Thyroid gland (tissue), 4 donors: Measurements from ENCODE around the gene NAV3. TPM values are rescaled to one million over a fixed set of nuclear protein-coding genes. Genes with fewer than 3 reads are reported as not detected.

ENCODE experiments used
- DNase-seq, 2 donors: peaks; one replicate each; pipeline ENCODE4 v3.0.0-alpha.2; 2019
- H3K27ac ChIP-seq, 3 donors: fragments of 200-600 bp; sonication (generic); 1 replicate in 2 of 3; 2 replicates in 1 of 3; pipeline ENCODE4 v1.5.1; 2016 to 2019; ENCODE audit warnings: mild to moderate bottlenecking in 1 of 3, moderate library complexity in 1 of 3
- H3K27me3 ChIP-seq: fragments of 200-600 bp; sonication (generic); one replicate; pipeline ENCODE4 v1.5.1; 2019
- H3K36me3 ChIP-seq, 2 donors: fragments of 200-600 bp; sonication (generic); one replicate each; pipeline ENCODE4 v1.5.1; 2016 to 2019
- H3K4me1 ChIP-seq, 2 donors: fragments of 200-600 bp; sonication (generic); one replicate each; pipeline ENCODE4 v1.5.1; 2017 to 2019
- H3K4me3 ChIP-seq, 3 donors: fragments of 200-600 bp; sonication (generic); replicated peaks in 1 of 3; 1 replicate in 2 of 3; 2 replicates in 1 of 3; pipeline ENCODE4 v1.5.1; 2016; ENCODE audit warnings: mild to moderate bottlenecking in 1 of 3
- H3K9me3 ChIP-seq: fragments of 200-600 bp; sonication (generic); one replicate; pipeline ENCODE4 v1.5.1; 2017
- POLR2A ChIP-seq, 2 donors: fragments of 450-650 bp; IDR thresholded peaks; one replicate each; pipeline ENCODE4 v1.6.1; 2017; ENCODE audit warnings: antibody characterized with exemption in 2 of 2, mild to moderate bottlenecking in 2 of 2, moderate library complexity in 1 of 2
- WGBS, 2 donors: methylation state at CpG; one replicate each; pipeline ENCODE4 v1.1.5; 2017; 5-methylcytosine and 5-hydroxymethylcytosine counted together
- intact Hi-C: fragments of 100-400 bp; cut with DNase I; formaldehyde crosslinking; loops from one replicate; pipeline ENCODE4 v1.15.1; 2023
- total RNA-seq, 4 donors: library from RNA; depleted of rRNA; stranded (reverse); fragments of >200 nt; gene quantifications; one replicate each; pipeline ENCODE4 v1.2.3, GENCODE V29; 2016
- TF ChIP-seq, protein P1 (sequence below), 6 experiments: fragments of 200-600 bp in 3 of 6; fragments of 450-650 bp in 3 of 6; sonication (generic) in 3 of 6; IDR thresholded peaks; one replicate each; pipeline ENCODE4 v1.5.1; 2016 to 2019; ENCODE audit warnings: antibody characterized with exemption in 6 of 6, mild to moderate bottlenecking in 2 of 6, inconsistent platforms in 1 of 6, moderate library complexity in 1 of 6

The NAV3 gene
- total RNA-seq, 4 donors from 2014 or later, result 5.7 to 21.9 (median 7.6) TPM

DNA sequence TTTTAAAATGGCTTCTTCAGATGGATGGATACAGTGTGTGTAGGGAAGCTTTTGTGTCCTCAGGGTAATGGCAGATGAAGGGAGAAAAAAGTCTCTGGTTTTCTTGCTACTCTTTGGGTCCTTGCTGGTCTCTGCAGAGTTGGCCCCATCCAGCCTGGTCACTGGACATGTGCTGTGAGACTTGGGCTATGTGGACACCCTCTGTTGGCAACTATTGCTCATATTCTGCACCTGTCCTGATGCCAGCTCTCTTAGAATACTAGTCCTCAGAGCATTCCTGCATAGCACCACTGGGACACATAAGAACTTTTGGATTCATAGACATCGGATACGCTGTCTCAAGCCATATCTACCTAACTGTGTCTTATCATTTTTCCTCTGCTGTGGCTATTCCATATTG lies 20.0 kb downstream of the NAV3 start:
- TF ChIP-seq, protein P1, sequence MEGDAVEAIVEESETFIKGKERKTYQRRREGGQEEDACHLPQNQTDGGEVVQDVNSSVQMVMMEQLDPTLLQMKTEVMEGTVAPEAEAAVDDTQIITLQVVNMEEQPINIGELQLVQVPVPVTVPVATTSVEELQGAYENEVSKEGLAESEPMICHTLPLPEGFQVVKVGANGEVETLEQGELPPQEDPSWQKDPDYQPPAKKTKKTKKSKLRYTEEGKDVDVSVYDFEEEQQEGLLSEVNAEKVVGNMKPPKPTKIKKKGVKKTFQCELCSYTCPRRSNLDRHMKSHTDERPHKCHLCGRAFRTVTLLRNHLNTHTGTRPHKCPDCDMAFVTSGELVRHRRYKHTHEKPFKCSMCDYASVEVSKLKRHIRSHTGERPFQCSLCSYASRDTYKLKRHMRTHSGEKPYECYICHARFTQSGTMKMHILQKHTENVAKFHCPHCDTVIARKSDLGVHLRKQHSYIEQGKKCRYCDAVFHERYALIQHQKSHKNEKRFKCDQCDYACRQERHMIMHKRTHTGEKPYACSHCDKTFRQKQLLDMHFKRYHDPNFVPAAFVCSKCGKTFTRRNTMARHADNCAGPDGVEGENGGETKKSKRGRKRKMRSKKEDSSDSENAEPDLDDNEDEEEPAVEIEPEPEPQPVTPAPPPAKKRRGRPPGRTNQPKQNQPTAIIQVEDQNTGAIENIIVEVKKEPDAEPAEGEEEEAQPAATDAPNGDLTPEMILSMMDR (IDR thresholded peaks at IDR 0.05), result no peak
- no peak for TF ChIP-seq POLR2A (IDR thresholded peaks at IDR 0.05)
- 97 to 98% methylated on average over 2 of the region's 2 CpGs for WGBS, 2 donors

DNA sequence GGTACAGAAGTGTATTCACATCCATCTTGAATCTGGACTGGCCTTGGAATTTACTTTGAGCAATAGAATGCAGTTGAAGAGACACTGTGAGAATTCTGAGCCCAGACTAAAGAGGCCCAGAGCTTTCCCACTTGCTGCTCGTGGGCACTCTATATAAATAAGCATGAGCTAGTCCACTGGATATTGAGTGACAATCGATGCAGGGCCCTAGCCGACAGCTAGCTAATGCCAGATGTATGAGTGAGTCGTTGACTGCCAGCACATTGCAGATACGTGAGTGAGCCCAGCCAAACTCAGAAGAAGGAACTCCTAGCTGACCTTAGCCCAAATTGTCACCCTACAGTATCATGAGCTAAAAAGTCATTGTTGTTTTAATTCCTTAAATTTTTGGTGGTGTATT lies 24.9 kb downstream of the NAV3 start:
- no peak overlapping the region for H3K4me3 ChIP-seq
- no peaks in the 10 kb centered on the region for H3K36me3 ChIP-seq
- no peaks in the 10 kb centered on the region for H3K4me1 ChIP-seq
- no peak for TF ChIP-seq POLR2A (IDR thresholded peaks at IDR 0.05)
- intact Hi-C loops, result no loop called here
- no peak overlapping the region for H3K27ac ChIP-seq
- no peaks in the 10 kb centered on the region for H3K27me3 ChIP-seq
- DNase-seq, result no peak
- no peaks in the 10 kb centered on the region for H3K9me3 ChIP-seq
- 40 to 42% methylated on average over 5 of the region's 5 CpGs for WGBS, 2 donors

More for the DNA sequence above, 20.0 kb downstream of the NAV3 start:
- no peaks in the 10 kb centered on the region for H3K36me3 ChIP-seq
- H3K9me3 ChIP-seq, result no peaks in the 10 kb centered on the region
- intact Hi-C loops, result no loop called here
- no peaks in the 10 kb centered on the region for H3K4me1 ChIP-seq
- DNase-seq, result no peak
- no peak overlapping the region for H3K27ac ChIP-seq
- no peak overlapping the region for H3K4me3 ChIP-seq
- H3K27me3 ChIP-seq, result no peaks in the 10 kb centered on the region

DNA sequence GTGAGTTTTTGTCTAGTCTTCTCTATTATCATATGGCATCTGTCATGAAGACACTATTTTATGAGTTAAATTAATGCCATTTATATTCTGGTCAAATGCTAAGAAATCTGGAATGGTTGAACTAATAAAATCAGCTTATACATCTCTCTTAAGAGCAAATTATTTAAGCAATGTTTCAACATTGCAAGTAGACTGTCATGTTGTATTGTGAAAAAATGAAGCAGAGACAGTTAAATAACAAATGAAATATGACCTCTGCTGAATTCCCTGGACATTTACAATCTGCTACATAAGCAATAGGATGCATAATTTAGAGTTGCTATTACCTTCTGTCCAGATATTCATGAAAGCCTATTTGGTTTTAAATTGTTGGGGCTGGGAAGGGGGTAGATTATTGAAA lies 30.6 kb downstream of the NAV3 start:
- no peak for DNase-seq
- no peaks in the 10 kb centered on the region for H3K4me1 ChIP-seq
- no peak overlapping the region for H3K27ac ChIP-seq
- no peak for TF ChIP-seq POLR2A (IDR thresholded peaks at IDR 0.05)
- TF ChIP-seq, protein P1 (IDR thresholded peaks at IDR 0.05), result no peak
- no peak overlapping the region for H3K4me3 ChIP-seq
- no peaks in the 10 kb centered on the region for H3K36me3 ChIP-seq
- no peaks in the 10 kb centered on the region for H3K27me3 ChIP-seq
- H3K9me3 ChIP-seq, result no peaks in the 10 kb centered on the region
- intact Hi-C loops, result no loop called here

DNA sequence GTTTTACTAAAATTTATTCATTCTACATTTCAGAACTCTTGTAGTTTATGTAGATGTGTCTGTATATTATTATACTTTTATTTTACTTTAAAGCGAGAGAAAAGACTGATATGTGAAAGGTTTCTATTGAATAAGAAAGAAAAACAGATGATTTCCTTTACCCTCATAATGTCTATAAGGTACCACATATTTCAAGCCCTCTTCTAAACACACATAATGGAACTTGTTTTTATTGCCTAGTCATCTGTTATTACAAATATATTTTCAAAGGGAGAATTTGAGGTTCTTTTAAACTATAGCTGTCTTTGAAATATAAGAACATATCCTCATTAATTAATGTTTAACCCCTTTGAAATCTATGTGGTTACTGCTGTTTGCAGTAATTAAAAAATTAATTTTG lies 34.5 kb downstream of the NAV3 start:
- H3K27ac ChIP-seq, result no peak overlapping the region
- TF ChIP-seq POLR2A (IDR thresholded peaks at IDR 0.05), result no peak
- TF ChIP-seq, protein P1 (IDR thresholded peaks at IDR 0.05), result no peak
- no peak for DNase-seq
- H3K4me1 ChIP-seq, result no peaks in the 10 kb centered on the region
- no peaks in the 10 kb centered on the region for H3K27me3 ChIP-seq
- H3K9me3 ChIP-seq, result no peaks in the 10 kb centered on the region
- WGBS, 2 donors, result 89 to 99% methylated on average over 1 of the region's 1 CpG
- intact Hi-C loops, result no loop called here
- no peaks in the 10 kb centered on the region for H3K36me3 ChIP-seq
- no peak overlapping the region for H3K4me3 ChIP-seq

DNA sequence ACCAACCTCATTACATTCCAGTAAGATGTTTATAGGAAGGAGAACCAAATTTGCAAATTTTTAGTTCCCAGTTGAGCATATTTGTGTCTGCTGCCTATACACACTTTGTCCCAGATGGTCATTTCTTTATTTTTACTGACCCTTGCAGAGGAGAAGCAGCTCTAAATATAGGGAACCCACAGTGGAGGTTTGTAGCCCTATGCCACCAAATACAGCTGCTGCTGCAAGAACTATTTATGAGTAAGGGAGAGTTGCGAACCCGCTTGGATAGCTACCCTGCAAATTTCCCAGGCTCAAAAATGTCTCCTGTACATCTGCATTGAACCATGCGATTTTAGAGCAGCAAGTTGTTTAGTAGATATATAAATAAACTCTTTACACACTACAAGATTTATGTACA lies 48.2 kb downstream of the NAV3 start:
- 88 to 90% methylated on average over 3 of the region's 3 CpGs for WGBS, 2 donors
- intact Hi-C loops, result no loop called here
- Histone ChIP-seq H3K4me1 (no peaks in the 10 kb centered on the region), H3K9me3 (no peaks in the 10 kb centered on the region), H3K4me3 (no peak overlapping the region), H3K36me3 (no peaks in the 10 kb centered on the region), H3K27ac (no peak overlapping the region), H3K27me3 (no peaks in the 10 kb centered on the region)
- TF ChIP-seq, protein P1 (IDR thresholded peaks at IDR 0.05), result no peak
- no peak for TF ChIP-seq POLR2A (IDR thresholded peaks at IDR 0.05)
- DNase-seq, result no peak

DNA sequence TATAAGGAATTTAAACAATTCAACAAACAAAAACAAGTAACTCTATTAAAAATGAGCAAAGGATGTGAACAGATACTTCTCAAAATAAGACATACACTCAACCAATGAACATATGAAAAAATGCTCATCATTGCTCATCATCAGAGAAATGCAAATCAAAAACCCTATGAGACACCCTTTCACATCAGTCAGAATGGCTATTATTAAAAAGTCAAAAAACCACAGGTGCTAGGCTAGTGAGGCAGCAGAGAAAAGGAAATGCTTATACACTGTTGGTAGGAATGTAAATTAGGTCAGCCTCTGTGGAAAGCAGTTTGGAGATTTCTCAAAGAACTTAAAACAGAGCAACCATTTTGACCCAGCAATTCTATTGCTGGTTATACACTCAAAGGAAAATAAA lies 52.0 kb downstream of the NAV3 start:
- Histone ChIP-seq H3K27me3 (no peaks in the 10 kb centered on the region), H3K4me3 (no peak overlapping the region), H3K4me1 (no peaks in the 10 kb centered on the region), H3K36me3 (no peaks in the 10 kb centered on the region), H3K9me3 (no peaks in the 10 kb centered on the region), H3K27ac (no peak overlapping the region)
- TF ChIP-seq, protein P1 (IDR thresholded peaks at IDR 0.05), result no peak
- TF ChIP-seq POLR2A (IDR thresholded peaks at IDR 0.05), result no peak
- no peak for DNase-seq
- intact Hi-C loops, result no loop called here
